ENCODE measurements around the gene MBNL2. TPM values are rescaled to one million over a fixed set of nuclear protein-coding genes. Genes with fewer than 3 reads are reported as not detected.

Gene MBNL2
- total and polyA plus RNA-seq, 4 donors, result 13.3 to 108 (median 39.3) TPM

DNA sequence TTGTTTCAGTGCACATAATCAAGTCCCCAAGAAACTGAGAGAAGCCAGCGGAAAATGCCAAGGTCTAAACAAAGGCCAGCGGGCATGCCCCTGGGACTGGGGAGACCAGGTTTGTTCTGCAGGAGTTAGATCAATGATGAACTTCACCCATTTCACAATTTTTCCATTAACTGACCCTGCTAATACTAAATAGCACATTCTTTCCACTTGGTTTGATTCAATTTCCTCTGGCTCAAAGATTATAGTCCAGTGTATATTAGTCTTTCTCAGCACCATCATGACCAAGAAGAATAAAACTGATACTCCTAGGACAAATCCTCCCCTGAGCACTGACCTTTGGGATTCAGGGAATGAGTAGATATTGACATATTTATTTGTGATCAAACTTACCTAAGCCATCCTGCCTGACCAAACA lies 66.4 kb downstream of the MBNL2 start:
- H3K4me1 ChIP-seq (ENCODE audit: control insufficient read depth in 5 of 5, insufficient read depth in 5 of 5, low read length in 5 of 5), result peaks cover 0 to 36% (median 9%) of the 10 kb centered on the region in 5 donors
- no peak for TF ChIP-seq CTCF (IDR thresholded peaks at IDR 0.05; ENCODE audit: control extremely low read depth, extremely low read depth)
- no peak overlapping the region for H3K27ac ChIP-seq (ENCODE audit: low read depth in 1 of 2, low read length in 1 of 2)

GRCh38 chr13:97289514-97290298 lies 67.6 kb downstream of the MBNL2 start:
- no peaks in the 10 kb centered on the region for H3K9me3 ChIP-seq (ENCODE audit: control insufficient read depth in 4 of 4, insufficient read depth in 3 of 4, low read length in 3 of 4)
- H3K4me3 ChIP-seq, result no peak overlapping the region
- DNase-seq (no peak), ATAC-seq (ENCODE audit: insufficient read depth, low FRiP score) (no peak)
- WGBS, 2 donors, result 93 to 96% methylated on average over 4 of the region's 4 CpGs
- H3K4me1 ChIP-seq (ENCODE audit: control insufficient read depth in 5 of 5, insufficient read depth in 5 of 5, low read length in 5 of 5), result peaks cover 0 to 35% (median 6%) of the 10 kb centered on the region in 5 donors
- peaks cover 0 to 10% (median 0%) of the 10 kb centered on the region in 4 donors for H3K36me3 ChIP-seq (ENCODE audit: control insufficient read depth in 4 of 4, insufficient read depth in 4 of 4, low read length in 4 of 4)
- no peak overlapping the region for H3K27ac ChIP-seq (ENCODE audit: low read depth in 1 of 2, low read length in 1 of 2)
- no peaks in the 10 kb centered on the region for H3K27me3 ChIP-seq (ENCODE audit: control insufficient read depth in 3 of 3, insufficient read depth in 3 of 3, low read length in 2 of 3)
- no peak for TF ChIP-seq CTCF (IDR thresholded peaks at IDR 0.05; ENCODE audit: control extremely low read depth, extremely low read depth)
- no peak overlapping the region for H3K9ac ChIP-seq (ENCODE audit: insufficient read depth in 1 of 2, low read length in 2 of 2)

More for the DNA sequence above, 66.4 kb downstream of the MBNL2 start:
- 92 to 96% methylated on average over 2 of the region's 2 CpGs for WGBS, 2 donors
- Histone ChIP-seq H3K9ac (ENCODE audit: insufficient read depth in 1 of 2, low read length in 2 of 2) (no peak overlapping the region), H3K27me3 (ENCODE audit: control insufficient read depth in 3 of 3, insufficient read depth in 3 of 3, low read length in 2 of 3) (no peaks in the 10 kb centered on the region), H3K9me3 (ENCODE audit: control insufficient read depth in 4 of 4, insufficient read depth in 3 of 4, low read length in 3 of 4) (no peaks in the 10 kb centered on the region), H3K36me3 (ENCODE audit: control insufficient read depth in 4 of 4, insufficient read depth in 4 of 4, low read length in 4 of 4) (peaks cover 0 to 6% (median 0%) of the 10 kb centered on the region in 4 donors), H3K4me3 (no peak overlapping the region)
- DNase-seq (no peak), ATAC-seq (ENCODE audit: insufficient read depth, low FRiP score) (no peak)

- Histone ChIP-seq H3K36me3 (ENCODE audit: control insufficient read depth in 4 of 4, insufficient read depth in 4 of 4, low read length in 4 of 4) (peaks cover 0 to 15% (median 6%) of the 10 kb centered on the region in 4 donors), H3K9ac (ENCODE audit: insufficient read depth in 1 of 2, low read length in 2 of 2) (no peak overlapping the region), H3K27ac (ENCODE audit: low read depth in 1 of 2, low read length in 1 of 2) (peak overlapping the region in 1 of 2 donors; percentile 45), H3K4me3 (no peak overlapping the region), H3K27me3 (ENCODE audit: control insufficient read depth in 3 of 3, insufficient read depth in 3 of 3, low read length in 2 of 3) (no peaks in the 10 kb centered on the region), H3K9me3 (ENCODE audit: control insufficient read depth in 4 of 4, insufficient read depth in 3 of 4, low read length in 3 of 4) (no peaks in the 10 kb centered on the region), H3K4me1 (ENCODE audit: control insufficient read depth in 5 of 5, insufficient read depth in 5 of 5, low read length in 5 of 5) (peaks cover 0 to 35% (median 12%) of the 10 kb centered on the region in 5 donors)
- no peak for TF ChIP-seq CTCF (IDR thresholded peaks at IDR 0.05; ENCODE audit: control extremely low read depth, extremely low read depth)
- WGBS, 2 donors, result 50 to 65% methylated on average over 5 of the region's 5 CpGs
- DNase-seq, result peak in 1 of 3 donors; percentile 64
- ATAC-seq (ENCODE audit: insufficient read depth, low FRiP score), result no peak
Measured at GRCh38 chr13:97295283-97296182, 73.4 kb downstream of the MBNL2 start.
